ENCODE measurements around the gene PKP4.
A peak's percentile ranks its signal among the peaks of the same experiment; 100 is the strongest.
"Not testable (repeated sequence)": the region's sequence is repeated elsewhere in the genome, so short reads cannot be mapped to it uniquely, and the experiment has no call there.

The PKP4 gene, protein sequence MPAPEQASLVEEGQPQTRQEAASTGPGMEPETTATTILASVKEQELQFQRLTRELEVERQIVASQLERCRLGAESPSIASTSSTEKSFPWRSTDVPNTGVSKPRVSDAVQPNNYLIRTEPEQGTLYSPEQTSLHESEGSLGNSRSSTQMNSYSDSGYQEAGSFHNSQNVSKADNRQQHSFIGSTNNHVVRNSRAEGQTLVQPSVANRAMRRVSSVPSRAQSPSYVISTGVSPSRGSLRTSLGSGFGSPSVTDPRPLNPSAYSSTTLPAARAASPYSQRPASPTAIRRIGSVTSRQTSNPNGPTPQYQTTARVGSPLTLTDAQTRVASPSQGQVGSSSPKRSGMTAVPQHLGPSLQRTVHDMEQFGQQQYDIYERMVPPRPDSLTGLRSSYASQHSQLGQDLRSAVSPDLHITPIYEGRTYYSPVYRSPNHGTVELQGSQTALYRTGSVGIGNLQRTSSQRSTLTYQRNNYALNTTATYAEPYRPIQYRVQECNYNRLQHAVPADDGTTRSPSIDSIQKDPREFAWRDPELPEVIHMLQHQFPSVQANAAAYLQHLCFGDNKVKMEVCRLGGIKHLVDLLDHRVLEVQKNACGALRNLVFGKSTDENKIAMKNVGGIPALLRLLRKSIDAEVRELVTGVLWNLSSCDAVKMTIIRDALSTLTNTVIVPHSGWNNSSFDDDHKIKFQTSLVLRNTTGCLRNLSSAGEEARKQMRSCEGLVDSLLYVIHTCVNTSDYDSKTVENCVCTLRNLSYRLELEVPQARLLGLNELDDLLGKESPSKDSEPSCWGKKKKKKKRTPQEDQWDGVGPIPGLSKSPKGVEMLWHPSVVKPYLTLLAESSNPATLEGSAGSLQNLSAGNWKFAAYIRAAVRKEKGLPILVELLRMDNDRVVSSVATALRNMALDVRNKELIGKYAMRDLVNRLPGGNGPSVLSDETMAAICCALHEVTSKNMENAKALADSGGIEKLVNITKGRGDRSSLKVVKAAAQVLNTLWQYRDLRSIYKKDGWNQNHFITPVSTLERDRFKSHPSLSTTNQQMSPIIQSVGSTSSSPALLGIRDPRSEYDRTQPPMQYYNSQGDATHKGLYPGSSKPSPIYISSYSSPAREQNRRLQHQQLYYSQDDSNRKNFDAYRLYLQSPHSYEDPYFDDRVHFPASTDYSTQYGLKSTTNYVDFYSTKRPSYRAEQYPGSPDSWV
- 5.0 to 36.9 (median 24.3) reads per million in 17 experiments for total RNA-seq

DNA sequence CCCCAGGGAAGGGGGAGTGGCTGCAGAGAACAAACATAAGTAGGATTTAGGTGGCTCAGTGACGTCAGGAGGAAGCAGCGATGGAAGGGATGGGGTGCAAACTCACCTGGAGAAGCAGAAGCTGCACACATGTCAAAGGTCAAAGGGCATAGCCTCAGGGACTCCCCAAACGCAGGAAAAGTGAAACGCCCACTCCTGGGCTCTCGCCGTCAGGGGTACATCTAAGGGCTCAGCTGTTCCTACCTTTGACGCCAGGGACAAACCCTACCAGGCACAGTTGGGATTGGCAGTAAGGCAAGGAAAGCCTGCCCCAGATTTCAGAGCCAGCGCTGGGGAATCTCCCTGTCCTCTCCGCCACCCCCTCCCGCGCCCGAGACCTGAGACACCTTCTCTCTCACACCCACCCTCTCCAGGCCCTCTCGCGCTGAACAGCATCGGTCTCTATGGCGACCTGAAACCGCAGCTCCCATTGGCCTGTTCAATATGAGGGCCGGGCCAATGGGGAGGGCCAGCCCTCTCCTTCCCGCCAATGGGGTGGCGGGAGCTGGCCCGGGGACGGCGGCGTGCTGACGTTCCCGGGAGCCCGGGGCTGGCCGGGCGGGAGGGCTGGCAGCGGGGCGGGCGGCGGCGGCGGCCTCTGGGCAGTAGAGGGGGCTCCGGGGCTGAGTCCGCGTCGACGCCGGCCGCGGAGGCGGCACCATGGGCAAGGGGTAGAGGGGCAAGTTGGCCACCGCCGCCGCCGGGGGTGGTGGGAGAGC, at the start of gene PKP4, which contains the start of gene CCDC148:
Gene PKP4 (plus strand): TSS at position 644 of the 758 bp plus-strand sequence. CDS start 76,233 bp downstream, outside the sequence.
Gene CCDC148 (minus strand): TSS at position 445 of the 758 bp plus-strand sequence. CDS start 314 bp downstream, at position 131.
- DNase-seq: peak; percentile 92 to 96 (median 95)

DNA sequence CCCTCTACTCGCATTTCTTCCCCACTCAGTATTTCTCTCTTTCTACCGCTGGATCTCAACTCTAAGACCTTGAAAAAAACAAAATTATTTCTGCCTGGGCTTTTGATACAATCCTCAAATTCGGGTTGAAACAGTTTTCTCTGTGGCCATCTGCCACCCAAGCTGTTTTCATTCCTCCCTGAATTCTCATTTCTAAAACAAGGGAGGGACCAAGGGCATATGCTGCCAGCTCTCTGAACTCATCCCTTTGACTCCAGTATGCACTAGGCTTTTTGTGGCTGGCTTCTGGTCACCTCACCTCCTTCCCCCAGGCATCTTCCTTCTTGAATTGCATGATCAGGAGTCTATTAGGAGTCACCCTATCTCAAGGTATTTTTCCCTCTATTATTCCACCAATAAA, 49.7 kb upstream of the PKP4 start:
- DNase-seq: no peak

DNA sequence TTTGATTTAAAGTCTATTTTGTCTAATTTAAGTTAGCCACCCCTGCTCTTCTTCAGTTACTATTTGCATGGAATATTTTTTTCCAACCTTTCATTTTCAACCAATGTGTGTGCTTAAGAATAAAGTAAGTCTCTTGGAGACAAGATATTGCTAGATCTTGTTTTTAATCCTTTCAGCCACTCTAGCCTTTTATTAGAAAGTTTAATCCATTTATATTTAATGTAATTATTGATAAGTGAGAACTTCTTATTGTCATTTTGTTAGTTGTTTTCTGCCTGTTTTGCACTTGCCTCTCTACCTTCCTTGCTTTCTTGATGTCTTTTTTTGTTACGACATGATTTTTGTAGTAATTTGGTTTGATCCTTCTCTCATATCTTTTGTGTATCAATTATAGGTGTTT, 46.6 kb upstream of the PKP4 start:
- DNase-seq: no peak

DNA sequence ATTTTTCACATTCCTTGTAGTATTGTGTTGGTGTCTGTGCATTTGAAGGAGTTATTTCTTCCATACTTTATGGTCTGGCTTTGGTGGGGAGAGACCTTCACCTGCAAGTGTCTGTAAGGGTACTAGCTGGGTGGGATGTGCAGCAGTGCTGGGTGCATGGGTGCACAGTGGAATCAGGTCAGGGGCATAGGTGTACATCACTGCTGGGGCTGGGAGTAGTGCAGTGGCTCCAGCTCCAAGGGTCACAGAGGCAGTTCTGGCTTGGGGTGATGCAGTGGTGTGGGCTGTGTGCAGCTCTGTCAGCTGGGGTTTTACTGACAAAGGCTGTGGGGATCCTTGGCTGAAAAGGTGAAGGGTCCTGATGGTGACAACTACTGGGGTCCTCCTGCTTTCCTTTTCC, 45.0 kb upstream of the PKP4 start:
- DNase-seq: no peak

DNA sequence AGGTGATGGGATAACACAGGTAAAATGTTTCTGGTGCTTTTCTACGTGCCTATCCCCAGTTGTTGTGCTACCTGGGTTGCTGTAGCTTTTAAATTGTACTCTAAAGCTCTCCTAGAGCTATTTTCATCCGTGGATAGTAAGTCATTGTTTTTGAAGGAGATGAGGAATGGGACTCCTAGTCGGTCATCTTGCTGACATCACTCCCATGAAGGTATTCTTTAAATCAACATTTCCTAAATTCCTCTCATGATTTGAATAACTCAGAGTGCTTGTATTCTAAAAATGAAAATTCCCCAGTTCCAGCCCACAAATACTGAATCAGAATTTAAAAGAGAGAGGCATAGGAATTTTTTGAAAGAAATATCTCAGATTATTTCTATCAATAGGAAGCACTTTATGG, 44.5 kb upstream of the PKP4 start:
- DNase-seq: no peak

DNA sequence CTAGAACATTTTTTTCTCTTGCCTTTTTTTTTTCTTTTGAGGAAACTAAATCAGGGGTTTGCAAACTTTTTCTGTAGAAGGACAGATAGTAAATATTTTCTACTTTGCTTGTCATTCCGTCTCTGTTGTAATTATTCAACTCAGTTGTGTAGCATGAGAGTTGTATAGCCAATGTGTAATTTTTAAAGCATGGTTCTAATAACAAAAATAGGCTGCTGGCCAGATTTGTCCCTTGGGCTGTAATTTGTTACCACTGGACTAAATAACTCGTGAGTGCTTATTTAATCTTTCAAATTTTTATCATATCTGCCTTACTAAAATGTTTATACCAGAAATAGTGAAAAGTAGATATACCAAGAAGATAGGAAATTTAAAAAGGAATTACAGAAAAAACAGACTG, 43.2 kb upstream of the PKP4 start:
- no peak for DNase-seq

DNA sequence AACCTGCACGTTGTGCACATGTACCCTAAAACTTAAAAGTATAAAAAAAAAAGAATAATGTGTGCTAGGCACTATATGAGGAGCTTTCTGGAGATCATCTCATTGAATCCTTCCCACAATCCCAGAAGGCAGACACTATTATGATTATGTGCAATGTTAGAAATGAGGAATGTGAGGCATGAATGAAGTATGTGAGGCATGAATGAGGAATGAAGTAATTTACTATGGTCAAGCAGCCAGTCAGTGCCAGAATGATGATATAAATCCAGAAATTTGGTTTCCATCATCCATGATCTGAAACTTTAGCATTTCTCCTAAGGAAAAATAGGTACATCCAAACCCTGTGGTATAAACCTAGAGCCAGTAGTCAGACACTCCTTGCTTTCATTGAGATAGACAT, 42.2 kb upstream of the PKP4 start:
- DNase-seq: no peak

DNA sequence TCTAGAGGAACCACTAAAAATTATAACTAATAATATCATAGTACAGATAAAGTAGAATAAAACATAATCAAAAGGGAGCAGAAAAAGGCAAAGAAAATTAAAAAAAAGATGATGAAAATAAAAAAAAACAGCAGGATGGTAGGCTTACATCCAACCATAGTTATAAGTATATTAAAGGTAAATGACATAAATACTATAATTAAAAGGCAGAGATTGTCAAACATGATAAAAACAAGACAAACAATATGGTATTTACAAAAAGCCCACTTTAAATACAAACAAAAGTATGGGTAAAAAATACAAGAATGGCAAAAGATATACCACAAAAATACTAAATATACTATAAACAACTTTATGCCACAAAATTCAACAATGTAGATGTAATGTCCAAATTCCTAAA, 24.6 kb upstream of the PKP4 start:
- no peak for DNase-seq

DNA sequence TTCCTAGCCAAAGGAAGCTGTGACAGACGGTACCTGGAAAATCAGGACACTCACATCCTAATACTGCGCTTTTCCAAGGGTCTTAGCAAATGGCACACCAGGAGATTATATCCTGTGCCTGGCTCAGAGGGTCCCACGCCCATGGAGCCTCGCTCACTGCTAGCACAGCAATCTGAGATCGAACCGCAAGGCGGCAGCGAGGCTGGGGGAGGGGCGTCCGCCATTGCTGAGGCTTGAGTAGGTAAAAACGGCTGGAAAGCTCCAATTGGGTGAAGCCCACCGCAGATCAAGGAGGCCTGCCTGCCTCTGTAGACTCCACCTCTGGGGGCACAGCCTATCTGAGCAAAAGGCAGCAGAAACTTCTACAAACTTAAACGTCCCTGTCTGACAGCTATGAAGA, 23.0 kb upstream of the PKP4 start:
- DNase-seq: not testable (repeated sequence)

DNA sequence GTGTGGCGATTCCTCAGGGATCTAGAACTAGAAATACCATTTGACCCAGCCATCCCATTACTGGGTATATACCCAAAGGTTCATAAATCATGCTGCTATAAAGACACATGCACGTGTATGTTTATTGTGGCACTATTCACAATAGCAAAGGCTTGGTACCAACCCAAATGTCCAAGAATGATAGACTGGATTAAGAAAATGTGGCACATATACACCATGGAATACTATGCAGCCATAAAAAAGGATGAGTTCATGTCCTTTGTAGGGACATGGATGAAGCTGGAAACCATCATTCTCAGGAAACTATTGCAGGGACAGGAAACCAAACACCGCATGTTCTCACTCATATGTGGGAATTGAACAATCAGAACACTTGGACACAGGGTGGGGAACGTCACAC, 17.7 kb upstream of the PKP4 start:
- not testable (repeated sequence) for DNase-seq

DNA sequence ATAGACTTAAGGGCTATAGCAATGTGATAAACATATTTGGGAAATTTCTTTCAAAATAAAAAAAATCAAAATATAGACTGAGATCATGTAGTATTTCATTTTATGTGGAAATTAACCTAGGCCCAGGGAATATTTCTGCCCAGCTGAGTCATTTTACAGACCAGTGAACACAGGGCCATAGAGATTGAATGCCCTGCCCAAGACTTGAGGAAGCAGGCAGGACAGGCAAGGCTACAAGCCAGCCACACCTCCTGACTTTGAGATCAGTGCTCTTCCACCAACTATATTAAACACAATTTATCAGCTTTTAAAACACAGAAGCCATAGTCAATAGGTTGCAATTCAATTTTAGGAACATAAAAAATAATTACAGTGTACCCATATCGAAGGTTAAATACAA, 13.1 kb upstream of the PKP4 start:
- DNase-seq: no peak

DNA sequence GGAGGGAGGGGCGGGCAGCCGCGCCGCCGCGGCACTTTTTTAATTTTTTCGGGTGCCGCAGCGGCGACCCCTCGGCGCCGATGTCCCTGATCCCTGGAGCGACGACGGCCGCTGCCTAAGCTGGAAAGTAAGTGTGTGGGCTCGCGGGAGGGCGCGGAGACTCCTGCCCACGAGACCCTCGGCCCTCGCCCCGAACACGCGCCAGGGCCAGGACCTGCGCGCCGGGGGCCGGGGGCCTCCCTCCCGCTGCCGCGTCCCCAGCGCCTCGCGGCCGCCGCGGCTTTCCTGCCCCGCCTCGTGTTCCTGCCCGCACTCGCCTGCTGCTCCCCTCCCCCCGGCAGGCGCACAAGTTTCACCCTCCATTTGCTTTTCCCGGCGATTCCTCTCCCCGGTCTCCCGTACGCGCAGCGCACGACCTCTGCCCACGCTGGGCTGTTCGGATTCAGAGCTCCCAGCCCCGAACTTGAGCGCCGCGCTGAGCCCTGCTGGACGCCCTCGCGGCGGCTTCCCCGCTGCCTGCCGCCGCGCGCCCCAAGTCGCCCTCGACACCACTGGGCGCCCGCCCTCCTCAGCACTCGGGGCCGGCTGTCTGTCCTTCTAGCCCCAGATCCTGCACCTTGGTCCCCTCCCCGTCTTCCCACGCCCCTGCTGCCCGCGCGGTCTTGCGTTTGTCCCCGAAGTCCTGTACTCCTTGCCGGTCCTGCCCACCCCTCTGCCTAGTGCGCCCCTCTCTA, 507 bp downstream of the PKP4 start:
- peak; percentile 60 to 83 (median 72) for DNase-seq

DNA sequence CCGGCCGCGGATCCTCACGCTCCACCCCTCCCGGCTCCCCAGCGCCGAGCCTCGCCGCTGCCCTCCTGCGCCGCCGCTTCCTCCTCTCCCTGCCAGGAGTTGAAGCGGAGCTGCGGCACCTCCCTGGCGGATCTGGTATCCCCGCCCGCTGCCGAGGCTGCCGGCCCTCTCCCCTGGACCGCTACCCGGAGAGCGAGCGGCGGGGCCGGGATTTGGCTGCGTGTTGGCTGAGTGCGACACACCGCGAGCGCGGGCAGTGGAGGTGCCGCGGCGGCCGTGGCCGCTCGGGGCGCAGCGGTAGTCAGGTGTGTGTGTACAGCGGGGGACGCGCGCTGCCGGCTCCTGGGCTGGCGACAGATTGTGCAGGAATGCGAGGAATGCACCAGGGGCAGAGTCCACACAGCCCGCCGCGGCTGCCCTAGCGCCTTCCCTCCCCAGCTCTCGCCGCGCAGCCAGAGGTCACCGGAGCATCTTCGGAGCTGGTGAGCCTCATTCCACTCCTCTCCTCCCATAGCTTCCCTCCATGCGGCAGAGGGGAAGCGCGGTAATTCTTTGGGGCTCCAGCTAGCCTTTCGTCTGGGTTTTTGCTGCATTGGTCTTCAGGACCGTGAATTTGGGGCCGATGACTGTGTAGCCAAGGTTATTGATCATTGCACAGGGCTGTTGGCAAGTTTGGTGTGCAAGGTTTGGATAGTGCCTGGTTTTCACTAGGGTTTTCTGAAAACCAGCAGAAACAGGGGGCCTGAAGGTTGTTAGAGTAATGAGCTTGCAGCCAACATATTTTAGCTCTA, 1.3 kb downstream of the PKP4 start:
- peak; percentile 40 to 73 (median 62) for DNase-seq

DNA sequence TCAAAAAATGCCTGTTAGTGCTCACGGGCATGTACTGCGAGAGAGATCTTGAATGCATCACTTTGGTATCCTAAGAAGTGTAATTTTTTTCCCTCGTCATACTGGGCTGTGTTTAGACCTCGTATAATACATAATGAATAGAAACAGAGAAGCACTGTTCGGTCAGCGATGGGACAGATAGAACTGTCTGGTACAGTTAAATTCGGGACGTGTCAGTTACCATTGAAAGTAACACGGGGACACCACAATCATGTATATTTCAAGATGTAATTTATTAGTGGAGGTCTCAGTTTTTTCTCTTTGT, 1.8 kb downstream of the PKP4 start:
- no peak for DNase-seq

DNA sequence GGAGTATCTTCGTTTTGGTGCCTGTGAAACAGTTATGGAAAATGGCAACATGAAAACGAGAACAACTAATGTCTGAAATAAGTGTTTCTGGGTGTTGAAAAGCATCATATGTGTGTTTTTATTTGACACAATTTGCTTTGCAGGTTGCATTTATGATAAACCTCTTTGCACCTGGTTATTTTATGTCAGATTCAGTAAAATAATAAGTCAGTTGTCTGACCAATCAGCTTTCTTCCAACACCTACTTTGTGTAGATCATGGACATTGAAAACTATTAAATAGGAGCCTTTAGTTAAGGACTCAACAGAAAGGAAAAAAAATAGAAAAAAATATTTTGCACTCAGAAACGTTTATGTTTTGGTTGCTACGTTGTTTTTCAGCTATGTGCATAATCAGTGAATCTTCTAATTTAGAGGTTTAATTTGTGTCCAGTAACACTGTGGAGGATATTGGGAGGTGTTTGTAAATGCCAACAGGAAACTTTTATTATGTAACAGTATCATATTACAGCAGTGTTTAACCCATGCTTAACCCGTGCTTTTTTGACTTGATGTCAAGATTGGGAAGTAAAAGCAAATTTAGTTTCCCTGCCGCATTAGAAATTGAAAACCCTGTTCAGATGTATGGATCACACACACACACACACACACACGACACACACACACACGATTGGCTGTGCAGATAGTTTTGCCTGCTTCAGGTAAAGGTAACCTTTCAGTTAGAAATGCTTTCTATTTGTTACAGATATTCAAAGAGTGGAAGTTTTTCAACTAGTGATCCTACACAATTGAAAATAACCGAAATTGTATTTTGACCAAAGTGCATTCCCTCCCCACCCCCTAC, 2.6 kb downstream of the PKP4 start:
- DNase-seq: peak in 3 of 4 experiments; percentile 8 to 27 (median 20)

DNA sequence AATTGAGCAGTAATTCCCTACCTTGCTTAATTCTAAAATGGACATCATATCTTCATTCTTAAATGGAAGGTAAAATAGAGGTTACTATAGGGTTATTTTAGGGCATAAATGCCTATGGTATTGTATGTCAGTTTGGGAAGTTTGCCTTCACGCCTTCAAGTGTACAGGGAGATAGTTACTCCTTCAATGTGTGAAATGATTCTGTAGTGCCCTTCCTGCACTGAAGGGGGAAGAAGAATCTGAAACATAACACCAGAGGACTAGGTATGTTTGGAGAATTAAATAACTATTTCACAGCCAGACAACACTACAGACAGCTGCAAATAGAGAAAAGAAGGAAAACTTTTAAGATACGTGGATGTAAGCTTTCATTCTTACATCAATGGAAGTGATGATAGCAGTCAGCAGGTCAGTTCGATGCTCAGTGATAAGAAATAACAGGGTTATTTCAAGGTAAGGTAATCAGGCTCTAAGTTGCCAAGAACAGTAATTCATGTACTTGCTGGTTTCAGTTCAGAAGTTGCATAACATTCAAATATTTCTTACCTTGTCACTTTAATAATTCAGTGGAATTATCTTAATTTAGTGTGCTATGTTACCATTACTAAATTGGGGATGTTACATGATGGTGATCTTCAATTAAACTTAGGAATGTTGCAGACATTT, 4.0 kb downstream of the PKP4 start:
- DNase-seq: no peak

DNA sequence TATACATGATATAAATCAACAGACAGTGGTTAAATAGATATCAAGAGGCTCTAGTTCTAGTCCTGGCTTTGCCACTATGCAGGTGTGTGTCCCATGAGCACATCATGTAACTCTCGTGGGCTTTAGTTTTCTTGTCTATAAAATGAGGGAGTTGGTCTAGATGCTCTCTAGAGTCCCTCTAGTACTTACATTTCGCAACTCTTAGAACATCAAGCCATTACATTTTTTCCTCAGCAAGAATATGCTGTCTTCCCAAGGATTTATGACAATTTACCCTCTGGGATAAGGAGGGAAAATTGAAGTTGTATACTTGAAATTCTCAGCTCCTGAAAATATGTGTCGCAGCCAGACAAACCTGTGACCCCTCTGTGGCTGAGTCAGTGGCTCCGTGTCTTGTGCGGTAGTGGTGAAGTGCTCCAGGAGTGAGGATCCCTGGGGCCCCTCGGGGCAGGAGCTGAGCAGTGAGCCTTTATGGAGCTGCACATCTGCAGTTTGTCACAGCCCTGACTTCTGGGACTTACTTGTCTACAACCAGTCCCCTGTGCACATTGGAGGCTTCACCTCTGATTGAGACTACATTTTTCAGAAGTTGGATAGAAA, 6.8 kb downstream of the PKP4 start:
- DNase-seq: no peak

DNA sequence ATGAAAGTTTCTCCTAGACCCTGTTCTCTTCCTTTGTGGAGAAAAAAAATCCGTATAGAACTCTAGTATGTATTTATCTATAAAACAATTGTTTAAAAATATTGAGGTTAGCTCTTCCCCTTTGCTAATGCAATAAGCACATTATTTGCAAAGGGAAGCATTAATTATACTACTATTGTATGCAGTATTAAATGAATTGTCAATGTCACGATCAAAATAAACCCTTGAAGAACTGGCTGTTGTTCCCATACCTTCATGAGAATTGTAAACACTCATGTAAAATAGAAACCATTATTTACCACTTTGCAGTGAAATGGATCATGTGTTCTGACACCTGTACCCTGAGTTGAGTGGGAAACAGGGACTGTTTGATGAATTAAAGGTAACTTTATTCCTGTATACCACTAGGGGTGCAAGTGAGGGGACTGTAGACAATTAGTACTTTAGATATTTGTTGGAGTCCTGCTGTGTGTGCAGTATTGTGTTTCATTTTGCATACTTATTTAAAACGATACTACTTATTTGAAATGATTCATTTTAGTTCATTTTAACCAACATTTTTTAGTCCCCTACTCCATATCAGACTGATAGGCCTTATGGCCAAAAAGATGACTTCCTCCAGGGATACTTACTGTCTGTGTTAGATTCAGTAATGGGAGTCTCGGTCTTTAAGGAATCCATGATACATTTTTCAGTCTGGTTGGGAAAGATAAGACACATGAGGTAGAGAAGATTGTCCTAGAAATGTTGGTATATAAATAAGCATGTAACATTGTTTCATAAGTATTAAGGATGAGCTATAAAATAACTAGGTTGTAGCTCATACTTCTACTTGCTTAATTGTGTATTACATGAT, 7.9 kb downstream of the PKP4 start:
- DNase-seq: peak in 1 of 4 experiments; percentile 16
